MG63 (cell line): Measurements from ENCODE around the gene PEX19. TPM values are rescaled to one million over a fixed set of nuclear protein-coding genes. Genes with fewer than 3 reads are reported as not detected.

Source experiments
- DNase-seq: peaks from one replicate; pipeline ENCODE4 v3.0.0-alpha.2; 2020
- H3K27me3 ChIP-seq: fragments of 250-450 bp; sonication (Bioruptor Pico); 2 replicates; pipeline ENCODE4 v1.5.1; 2020; ENCODE audit warnings: mild to moderate bottlenecking, moderate library complexity
- H3K36me3 ChIP-seq: fragments of 250-450 bp; sonication (Bioruptor Pico); 2 replicates; pipeline ENCODE4 v1.5.1; 2020; ENCODE audit warnings: mild to moderate bottlenecking, moderate library complexity
- H3K4me3 ChIP-seq: fragments of 250-450 bp; sonication (Bioruptor Pico); 2 replicates; pipeline ENCODE4 v1.5.1; 2020; ENCODE audit warnings: mild to moderate bottlenecking, moderate library complexity
- H3K9me3 ChIP-seq: fragments of 250-450 bp; sonication (Bioruptor Pico); 2 replicates; pipeline ENCODE4 v1.5.1; 2020; ENCODE audit warnings: mild to moderate bottlenecking, moderate library complexity
- total RNA-seq: library from RNA; depleted of rRNA; stranded (reverse); fragments of >200 nt; shearing (Covaris generic); gene quantifications from 2 replicates; pipeline ENCODE4 v1.2.3, GENCODE V29; 2014; ENCODE audit warnings: low replicate concordance; rRNA removed

PEX19 gene
- total RNA-seq, result 23.7 and 27.2 TPM in 2 replicates

GRCh38 chr1:160284782-160285344 is at the start of gene PEX19:
Gene PEX19 (minus strand): TSS chr1:160285133. CDS start chr1:160285124, 9 bp downstream.
- Histone ChIP-seq H3K4me3 (peak within 1 kb of the TSS; percentile 98), H3K36me3 (peaks cover 40% of the 10 kb centered on the region), H3K27me3 (no peaks in the 10 kb centered on the region), H3K9me3 (no peaks in the 10 kb centered on the region)
- peak; percentile 95 for DNase-seq

DNA sequence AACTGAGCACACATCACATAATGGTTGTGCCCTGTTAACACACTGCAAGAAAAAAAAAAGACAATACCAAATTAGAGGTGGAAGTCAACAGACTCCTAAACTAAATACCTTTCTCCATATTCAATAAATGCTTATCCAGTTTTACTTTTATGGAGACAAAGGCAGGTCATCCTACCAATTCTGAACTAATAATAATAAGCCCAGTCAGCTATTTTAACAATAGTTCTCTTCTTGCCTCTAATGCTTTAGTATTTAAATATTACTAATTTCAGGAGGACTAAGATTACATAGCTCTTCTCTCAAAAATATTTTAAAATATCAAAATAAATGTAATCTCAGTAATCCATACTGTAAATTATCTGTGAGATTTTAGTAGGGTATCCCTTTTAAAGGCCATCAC is 47.6 kb upstream of the PEX19 start:
- H3K36me3 ChIP-seq, result peaks cover 89% of the 10 kb centered on the region

DNA sequence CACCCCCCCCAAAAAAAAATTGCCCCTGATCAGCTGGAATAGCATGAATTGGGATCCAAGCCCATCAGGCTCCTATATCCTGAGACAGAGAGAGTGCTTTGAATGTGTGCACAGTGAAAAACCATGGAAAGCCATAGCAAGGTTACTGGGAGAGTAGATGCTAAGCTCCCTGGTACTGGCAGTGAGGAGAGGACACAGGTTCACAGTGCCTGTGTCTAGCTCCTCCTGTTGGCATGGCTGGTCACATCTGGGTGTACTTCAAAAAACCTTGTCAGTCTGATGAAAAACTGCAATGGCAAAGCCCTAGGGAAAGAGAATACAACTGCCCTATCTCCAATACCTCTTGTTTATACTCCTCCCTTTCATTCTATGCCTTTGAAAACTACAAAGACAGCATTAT is 45.2 kb upstream of the PEX19 start:
- Histone ChIP-seq H3K36me3 (peaks cover 98% of the 10 kb centered on the region), H3K4me3 (no peak overlapping the region), H3K27me3 (no peaks in the 10 kb centered on the region), H3K9me3 (no peaks in the 10 kb centered on the region)
- DNase-seq, result no peak

More for the DNA sequence above, 47.6 kb upstream of the PEX19 start:
- H3K4me3 ChIP-seq, result no peak overlapping the region
- no peaks in the 10 kb centered on the region for H3K9me3 ChIP-seq
- no peak for DNase-seq
- H3K27me3 ChIP-seq, result no peaks in the 10 kb centered on the region

DNA sequence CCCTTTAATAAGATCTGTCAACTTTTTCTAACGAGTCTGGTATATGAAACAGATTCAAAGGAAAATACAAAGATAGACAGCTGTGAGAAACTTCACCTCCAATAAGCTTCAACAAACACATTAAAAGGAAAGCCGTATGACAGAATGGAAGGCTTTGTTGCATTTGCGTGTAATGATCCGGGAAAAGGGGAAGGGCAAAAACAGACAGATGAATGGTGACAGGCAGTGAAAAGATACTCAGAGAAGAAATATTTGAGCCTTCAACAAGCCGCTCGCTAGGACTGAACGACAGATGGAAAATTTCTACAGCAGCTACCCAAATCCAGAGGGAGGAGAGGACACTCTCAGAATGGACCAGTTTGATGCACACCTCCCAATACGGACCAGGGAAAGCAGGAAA is 43.3 kb upstream of the PEX19 start:
- H3K9me3 ChIP-seq, result no peaks in the 10 kb centered on the region
- peaks cover 96% of the 10 kb centered on the region for H3K36me3 ChIP-seq
- H3K27me3 ChIP-seq, result no peaks in the 10 kb centered on the region
- no peak overlapping the region for H3K4me3 ChIP-seq
- DNase-seq, result no peak

GRCh38 chr1:160326418-160326817 is 41.5 kb upstream of the PEX19 start:
- DNase-seq, result no peak
- Histone ChIP-seq H3K36me3 (peaks cover 96% of the 10 kb centered on the region), H3K4me3 (no peak overlapping the region), H3K27me3 (no peaks in the 10 kb centered on the region), H3K9me3 (no peaks in the 10 kb centered on the region)

DNA sequence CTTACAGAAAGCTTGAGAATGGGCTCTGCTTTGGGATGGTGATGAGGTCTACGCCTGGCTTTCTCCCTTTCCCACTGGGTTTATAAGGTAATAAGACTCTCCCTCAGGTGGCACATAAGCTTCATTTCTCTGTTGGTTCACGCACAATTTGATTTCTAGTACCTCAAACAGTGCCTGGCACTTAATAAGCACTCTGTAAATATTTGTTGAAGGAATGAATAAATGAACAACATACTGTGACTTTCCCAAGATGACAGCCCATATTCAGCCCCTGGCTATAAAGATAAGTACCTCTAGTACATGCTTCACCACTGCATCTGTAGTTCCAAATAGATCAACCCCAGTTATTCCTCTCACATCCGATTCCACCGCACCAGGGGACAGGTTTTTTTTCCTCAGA is 40.3 kb upstream of the PEX19 start:
- H3K36me3 ChIP-seq, result peaks cover 92% of the 10 kb centered on the region
- H3K9me3 ChIP-seq, result no peaks in the 10 kb centered on the region
- H3K27me3 ChIP-seq, result no peaks in the 10 kb centered on the region
- DNase-seq, result no peak
- no peak overlapping the region for H3K4me3 ChIP-seq

DNA sequence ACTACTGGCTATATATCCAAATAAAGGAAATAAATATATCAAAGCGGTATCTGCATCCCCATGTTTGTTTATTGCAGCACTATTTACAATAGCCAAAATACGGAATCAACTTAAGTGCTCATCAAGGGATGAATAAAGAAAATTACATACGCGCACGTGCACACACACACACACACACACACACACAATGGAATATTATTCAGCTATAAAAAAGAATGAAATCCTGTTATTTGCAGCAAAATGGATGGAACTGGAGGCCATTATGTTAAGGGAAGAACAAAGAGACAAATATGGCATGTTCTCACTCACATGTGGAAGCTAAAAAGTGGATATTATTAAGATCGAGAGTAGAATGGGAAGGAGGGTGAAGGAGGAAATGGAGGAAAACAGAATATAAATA is 37.9 kb upstream of the PEX19 start:
- Histone ChIP-seq H3K9me3 (no peaks in the 10 kb centered on the region; the same call in 1 of the 2 replicates), H3K27me3 (no peaks in the 10 kb centered on the region), H3K4me3 (no peak overlapping the region), H3K36me3 (peaks cover 90% of the 10 kb centered on the region)
- no peak for DNase-seq

DNA sequence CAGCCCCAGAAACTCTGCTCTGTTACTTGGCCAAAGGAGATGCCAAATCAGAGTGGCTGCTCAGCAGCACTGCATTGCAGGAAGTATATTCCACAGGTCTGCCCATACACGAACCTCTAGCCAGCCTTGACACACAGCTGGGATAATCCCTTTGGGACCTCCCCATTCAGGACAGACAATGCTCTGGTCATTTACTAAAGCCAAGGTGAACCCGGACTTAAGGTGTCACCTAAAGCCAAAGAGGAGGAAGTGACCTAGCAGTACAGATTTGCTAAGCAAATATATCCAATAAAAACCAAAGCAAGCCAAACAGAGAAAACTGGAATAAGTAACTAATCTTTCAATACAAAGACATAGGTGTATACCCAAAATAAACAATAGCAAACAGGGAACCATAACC is 30.4 kb upstream of the PEX19 start:
- Histone ChIP-seq H3K36me3 (peaks cover 96% of the 10 kb centered on the region), H3K27me3 (no peaks in the 10 kb centered on the region), H3K9me3 (peaks cover 3% of the 10 kb centered on the region; the same call in 1 of the 2 replicates), H3K4me3 (no peak overlapping the region)
- DNase-seq, result no peak

- peaks cover 97% of the 10 kb centered on the region for H3K36me3 ChIP-seq
- no peaks in the 10 kb centered on the region for H3K27me3 ChIP-seq
- no peak overlapping the region for H3K4me3 ChIP-seq
- no peaks in the 10 kb centered on the region for H3K9me3 ChIP-seq
- DNase-seq, result no peak
Measured at GRCh38 chr1:160309571-160309970, 24.6 kb upstream of the PEX19 start.

GRCh38 chr1:160309185-160309557 is 24.2 kb upstream of the PEX19 start:
- no peaks in the 10 kb centered on the region for H3K9me3 ChIP-seq
- H3K4me3 ChIP-seq, result no peak overlapping the region
- DNase-seq, result no peak
- peaks cover 97% of the 10 kb centered on the region for H3K36me3 ChIP-seq
- H3K27me3 ChIP-seq, result no peaks in the 10 kb centered on the region

DNA sequence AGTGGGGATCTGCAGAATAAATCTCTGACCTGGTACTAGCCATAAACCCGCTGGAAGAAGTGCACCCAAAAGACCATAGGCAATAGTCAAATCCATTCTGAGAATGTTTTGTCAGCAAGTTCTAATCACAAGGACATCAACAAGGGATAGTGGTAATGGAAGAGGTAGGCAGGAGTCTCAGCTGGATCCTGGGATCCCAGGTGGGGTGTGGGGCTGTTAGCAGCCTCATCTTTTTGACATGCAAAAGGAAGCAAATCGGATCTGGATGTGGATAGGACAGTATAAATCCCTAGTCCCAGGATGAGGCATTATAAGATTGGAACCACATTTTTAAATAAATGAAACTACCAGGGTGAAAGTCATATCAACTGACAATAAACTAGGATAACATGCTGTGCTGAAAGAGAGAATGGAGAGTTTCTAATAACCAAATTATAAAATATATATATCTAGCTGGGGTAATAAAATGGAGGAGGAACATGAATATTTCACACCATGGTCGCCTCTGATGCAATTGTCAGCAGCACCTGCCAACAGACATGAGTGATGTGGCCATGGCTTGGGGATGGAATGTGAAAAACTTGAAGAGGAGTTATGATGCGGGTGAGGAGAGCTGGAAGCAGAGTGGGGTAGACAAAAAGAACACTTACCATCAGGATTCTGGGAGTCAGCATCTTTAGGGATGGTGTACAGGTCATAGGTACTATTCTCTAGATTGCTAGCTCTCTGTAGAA is 23.7 kb upstream of the PEX19 start:
- no peak for DNase-seq
- H3K27me3 ChIP-seq, result no peaks in the 10 kb centered on the region
- H3K4me3 ChIP-seq, result no peak overlapping the region
- H3K36me3 ChIP-seq, result peaks cover 95% of the 10 kb centered on the region
- no peaks in the 10 kb centered on the region for H3K9me3 ChIP-seq

- no peaks in the 10 kb centered on the region for H3K9me3 ChIP-seq
- H3K36me3 ChIP-seq, result peaks cover 94% of the 10 kb centered on the region
- no peak for DNase-seq
- H3K27me3 ChIP-seq, result no peaks in the 10 kb centered on the region
- no peak overlapping the region for H3K4me3 ChIP-seq
Measured at GRCh38 chr1:160307118-160307791, 22.3 kb upstream of the PEX19 start.

DNA sequence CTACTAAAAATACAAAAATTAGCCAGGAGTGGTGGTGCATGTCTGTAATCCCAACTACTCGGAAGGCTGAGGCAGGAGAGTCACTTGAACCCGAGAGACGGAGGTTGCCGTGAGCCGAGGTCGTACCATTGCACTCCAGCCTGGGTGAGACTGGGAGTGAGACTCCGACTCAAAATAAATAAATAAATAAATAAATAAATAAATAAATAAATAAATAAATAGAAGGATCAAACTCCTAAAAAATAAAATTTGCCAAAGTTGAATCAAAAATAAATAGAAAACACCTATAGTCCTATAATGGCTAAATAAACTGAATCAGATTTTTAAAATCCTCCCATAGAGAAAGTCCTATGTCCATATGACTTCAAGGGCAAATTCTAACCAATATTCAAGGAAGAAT is 15.2 kb upstream of the PEX19 start:
- no peaks in the 10 kb centered on the region for H3K9me3 ChIP-seq
- H3K27me3 ChIP-seq, result no peaks in the 10 kb centered on the region
- peaks cover 94% of the 10 kb centered on the region for H3K36me3 ChIP-seq
- no peak for DNase-seq
- no peak overlapping the region for H3K4me3 ChIP-seq

DNA sequence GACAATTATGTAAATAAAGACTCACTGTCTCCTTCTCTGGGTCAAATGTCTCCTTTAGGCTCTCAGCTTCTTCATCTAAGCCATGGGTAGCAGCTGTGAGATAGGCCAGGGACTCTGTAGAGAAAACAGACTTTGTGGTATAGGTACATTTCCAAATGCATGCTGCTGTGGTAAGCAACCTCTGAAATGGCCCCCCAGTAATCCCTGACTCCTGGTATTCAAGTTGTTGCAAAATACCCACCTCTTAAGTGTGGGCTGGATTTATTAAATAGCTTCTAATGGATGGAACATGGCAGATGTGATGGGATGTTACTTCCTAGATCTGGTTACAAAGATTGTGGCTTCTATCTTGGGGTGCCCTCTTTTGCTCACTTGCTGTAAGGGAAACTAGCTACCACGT is 11.1 kb upstream of the PEX19 start:
- no peaks in the 10 kb centered on the region for H3K27me3 ChIP-seq
- no peak overlapping the region for H3K4me3 ChIP-seq
- peaks cover 98% of the 10 kb centered on the region for H3K36me3 ChIP-seq
- DNase-seq, result no peak
- no peaks in the 10 kb centered on the region for H3K9me3 ChIP-seq

- DNase-seq, result no peak
- no peak overlapping the region for H3K4me3 ChIP-seq
- no peaks in the 10 kb centered on the region for H3K9me3 ChIP-seq
- H3K27me3 ChIP-seq, result no peaks in the 10 kb centered on the region
- H3K36me3 ChIP-seq, result peaks cover 97% of the 10 kb centered on the region
Measured at GRCh38 chr1:160293020-160293968, 8.4 kb upstream of the PEX19 start.

DNA sequence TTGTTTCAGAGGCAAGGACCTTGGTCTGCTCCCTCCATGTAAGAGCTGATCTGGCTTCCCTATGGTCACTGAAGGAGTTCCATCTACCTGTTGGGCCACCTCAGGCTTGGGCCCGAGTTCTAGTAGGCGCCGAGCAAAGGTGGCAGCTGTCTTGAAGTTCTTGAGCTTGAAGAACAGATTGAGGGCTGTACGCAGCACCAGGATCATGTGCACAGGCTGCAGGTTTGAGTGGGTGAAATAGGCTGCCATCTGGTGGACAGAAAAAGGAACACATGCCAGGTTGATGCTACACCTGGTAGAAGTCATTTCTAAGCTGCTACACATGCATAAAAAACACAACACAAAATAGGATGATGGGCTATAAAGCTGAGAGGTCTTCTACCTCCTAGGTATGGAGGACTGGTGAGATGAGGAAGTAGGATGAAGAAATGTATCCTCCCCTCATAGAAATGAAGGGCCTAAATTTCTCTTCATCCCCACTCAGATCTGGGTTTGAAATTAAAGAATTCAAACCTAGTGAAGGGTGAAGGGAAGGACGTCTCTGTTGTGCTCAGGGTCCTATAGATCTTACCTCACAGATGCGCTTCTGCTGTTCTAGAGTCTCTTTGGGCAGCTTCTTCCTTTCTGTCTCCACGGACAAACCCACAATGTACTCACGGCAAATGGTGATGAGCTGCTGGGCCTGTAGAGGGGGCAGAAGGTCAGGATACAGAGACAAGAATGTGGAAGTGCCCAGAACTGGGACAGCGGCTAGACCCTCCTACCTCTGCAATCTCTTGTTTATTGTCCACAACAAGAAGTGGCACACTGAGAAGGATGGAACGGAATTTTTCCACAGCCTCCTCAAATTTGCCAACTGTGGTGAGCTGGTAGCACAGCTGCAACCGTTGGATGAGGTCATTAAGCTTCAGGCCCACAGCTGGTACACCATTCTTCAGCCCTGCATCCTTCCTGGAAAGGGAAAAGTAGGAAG is 6.6 kb upstream of the PEX19 start:
- H3K9me3 ChIP-seq, result no peaks in the 10 kb centered on the region
- H3K27me3 ChIP-seq, result no peaks in the 10 kb centered on the region
- H3K36me3 ChIP-seq, result peaks cover 81% of the 10 kb centered on the region
- H3K4me3 ChIP-seq, result no peak overlapping the region
- peak; percentile 34 for DNase-seq
